Measurements from ENCODE around the gene THUMPD1. TPM values are rescaled to one million over a fixed set of nuclear protein-coding genes. Genes with fewer than 3 reads are reported as not detected.

Gene THUMPD1
- total and polyA plus RNA-seq, 2 of the 8 experiments (the other 6 are each of a cell fraction or from before 2014, with no cell fraction given) = 31.6 to 49.4 TPM

- H2AFZ ChIP-seq (ENCODE audit: low read length) = peak within 1 kb of the TSS; percentile 99
- TF ChIP-seq SIN3A (conservative IDR thresholded peaks at IDR 0.05 in 1 of 2, IDR thresholded peaks at IDR 0.05 in 1 of 2; ENCODE audit: low read depth in 1 of 2, low read length in 2 of 2) (0 out of 4 replicates have a peak, but pooled peaks of 1 of the 2 experiments have one; percentile 8), MAX (IDR thresholded peaks at IDR 0.05) (peak; percentile 58; the same call in 1 of the 2 replicates), RXRA (IDR thresholded peaks at IDR 0.05; ENCODE audit: insufficient read depth, low read depth, low read length) (no peak), E2F6 (IDR thresholded peaks at IDR 0.05) (0 out of 2 replicates have a peak, but pooled peaks have one; percentile 35), KDM4A (IDR thresholded peaks at IDR 0.05; ENCODE audit: low read depth, low read length, severe bottlenecking) (no peak), SP1 (IDR thresholded peaks at IDR 0.05; ENCODE audit: low read depth, low read length) (peak; percentile 12; the same call in 1 of the 2 replicates)
- H3K4ac ChIP-seq (replicated peaks; ENCODE audit: insufficient read length, low read depth, low read length) = no peak within 1 kb of the TSS
- no peak within 1 kb of the TSS for H2BK20ac ChIP-seq (ENCODE audit: low read length)
- no peak within 1 kb of the TSS for H2AK5ac ChIP-seq (ENCODE audit: low read depth, low read length)
- H2BK12ac ChIP-seq (ENCODE audit: low read depth, low read length) = no peak within 1 kb of the TSS
- no peak within 1 kb of the TSS for H4K91ac ChIP-seq (replicated peaks; ENCODE audit: insufficient read length, low read length)
- FAIRE-seq = peak; percentile 95
- H3K27ac ChIP-seq (ENCODE audit: low read depth, low read length) = 0 out of 2 replicates have a peak within 1 kb of the TSS, but pooled peaks have one; percentile 6
- POLR2A ChIA-PET (ENCODE audit: partially characterized antibody) = interaction anchor here (1.7 kb wide), 1 partner anchor 40 kb away, joined by 5 read pairs; no protein-coding TSS in a partner anchor
- H3K4me2 ChIP-seq (ENCODE audit: insufficient read depth in 1 of 2, low read depth in 2 of 2, low read length in 2 of 2) = peak within 1 kb of the TSS; percentile 61 to 96
- no peak within 1 kb of the TSS for H3K14ac ChIP-seq (ENCODE audit: insufficient read length)
- WGBS, 2 experiments (ENCODE audit: extremely low coverage in 1 of 2, insufficient coverage in 1 of 2, insufficient read length in 1 of 2, insufficient replicate concordance in 2 of 2, low coverage in 1 of 2, low lambda C conversion rate in 2 of 2, missing lambda C conversion rate in 1 of 2) = 23% methylated on average over 10 of the region's 10 CpGs; no CpG with 5 or more reads in 1 of the 2 experiments
- H2BK120ac ChIP-seq (replicated peaks; ENCODE audit: low read depth, low read length) = no peak within 1 kb of the TSS
- no peak within 1 kb of the TSS for H4K5ac ChIP-seq (ENCODE audit: insufficient read length, low read depth, low read length)
- CTCF ChIA-PET (ENCODE audit: partially characterized antibody) = interaction anchor here (1.4 to 1.6 kb wide), 3 partner anchors 12 to 378 kb away, joined by 3 to 4 read pairs (median 3); no protein-coding TSS in a partner anchor
- H3K18ac ChIP-seq (ENCODE audit: extremely low read depth, low read length) = no peak within 1 kb of the TSS; the same call in 1 of the 2 replicates
- peak within 1 kb of the TSS; percentile 67; the same call in 1 of the 2 replicates for H2BK5ac ChIP-seq (ENCODE audit: low read depth, low read length)
- H3K79me1 ChIP-seq (ENCODE audit: low read depth, low read length) = no peaks in the 10 kb centered on the region
- DNase-seq (ENCODE audit: low read depth in 1 of 2, low spot score in 2 of 2) = peak; percentile 13 to 55
- H2BK15ac ChIP-seq (ENCODE audit: low read length) = no peak within 1 kb of the TSS
- no peaks in the 10 kb centered on the region; a peak in 1 of 7 replicates for H3K27me3 ChIP-seq (replicated peaks in 1 of 4; ENCODE audit: control insufficient read depth in 3 of 4, extremely low read depth in 1 of 4, insufficient read depth in 3 of 4, low read length in 3 of 4)
- H3K9ac ChIP-seq (replicated peaks in 1 of 4; ENCODE audit: extremely low read depth in 1 of 4, low read depth in 3 of 4, low read length in 3 of 4) = peak within 1 kb of the TSS in 1 of 4 experiments; percentile 66; a peak in 2 of 7 replicates
- H4K8ac ChIP-seq (ENCODE audit: extremely low read depth, insufficient read depth, low read length) = no peak within 1 kb of the TSS
- peak within 1 kb of the TSS; percentile 17 to 71 (median 48); a peak in 6 of 8 replicates for H3K4me3 ChIP-seq (ENCODE audit: extremely low read depth in 1 of 4, insufficient read depth in 2 of 4, low read depth in 3 of 4, low read length in 4 of 4)
- no peaks in the 10 kb centered on the region; a peak in 1 of 4 replicates for H3K9me3 ChIP-seq (ENCODE audit: insufficient read depth in 2 of 2, low read depth in 1 of 2, low read length in 1 of 2)
- no peak within 1 kb of the TSS for H3K56ac ChIP-seq (replicated peaks; ENCODE audit: insufficient read length, low read depth, low read length)
- no peaks in the 10 kb centered on the region; a peak in 1 of 7 replicates for H3K4me1 ChIP-seq (replicated peaks in 1 of 4; ENCODE audit: control insufficient read depth in 3 of 4, insufficient read depth in 4 of 4, low read length in 3 of 4)
- H3K23me2 ChIP-seq (ENCODE audit: low read depth, low read length) = no peaks in the 10 kb centered on the region
- H3K79me2 ChIP-seq (ENCODE audit: control insufficient read depth in 1 of 2, insufficient read depth in 2 of 2, low read length in 2 of 2) = no peaks in the 10 kb centered on the region
- H3K36me3 ChIP-seq (ENCODE audit: control insufficient read depth in 2 of 4, insufficient read depth in 4 of 4, low read length in 3 of 4) = no peaks in the 10 kb centered on the region
- H4K20me1 ChIP-seq (replicated peaks in 1 of 2; ENCODE audit: control insufficient read depth in 1 of 2, insufficient read depth in 2 of 2, low read length in 2 of 2) = no peaks in the 10 kb centered on the region
- no peak within 1 kb of the TSS for H3K23ac ChIP-seq (ENCODE audit: insufficient read length)
Observed at GRCh38 chr16:20763461-20764232, 22.0 kb upstream of the THUMPD1 start, which contains the start of gene ACSM3. Gene ACSM3 (plus strand): TSS chr16:20764014. CDS start chr16:20770035, 6,021 bp downstream.
